Neutrophil (primary cell): ENCODE data around the gene UQCRC2.
A peak's percentile ranks its signal among the peaks of the same experiment; 100 is the strongest.

Experiments used
- H3K27ac ChIP-seq: fragments of 200-600 bp; sonication (generic); 2 replicates; pipeline ENCODE4 v1.5.1; 2016; ENCODE audit warnings: mild to moderate bottlenecking, moderate library complexity
- H3K27me3 ChIP-seq: fragments of 200-600 bp; sonication (generic); 2 replicates; pipeline ENCODE4 v1.6.0; 2016; ENCODE audit warnings: mild to moderate bottlenecking
- H3K36me3 ChIP-seq: fragments of 200-600 bp; sonication (generic); 2 replicates; pipeline ENCODE4 v1.5.1; 2017
- H3K4me1 ChIP-seq, 2 experiments: fragments of 200-600 bp in 1 of 2; sonication (generic) in 1 of 2; 1 replicate in 1 of 2; 2 replicates in 1 of 2; pipeline versions ENCODE4 v1.5.1 to v1.6.1; 2013 to 2016; ENCODE audit warnings: low read depth in 1 of 2, low read length in 1 of 2, mild to moderate bottlenecking in 1 of 2, moderate library complexity in 1 of 2; ENCODE audit not compliant: control insufficient read depth in 1 of 2, insufficient read depth in 1 of 2
- H3K4me3 ChIP-seq, 2 experiments: fragments of 200-600 bp in 1 of 2; sonication (generic) in 1 of 2; 1 replicate in 1 of 2; 2 replicates in 1 of 2; pipeline ENCODE4 v1.5.1; 2013 to 2016; ENCODE audit warnings: low read depth in 1 of 2, low read length in 1 of 2, mild to moderate bottlenecking in 1 of 2, moderate library complexity in 1 of 2
- H3K9me3 ChIP-seq: fragments of 200-600 bp; sonication (generic); 2 replicates; pipeline ENCODE4 v1.5.1; 2016
- TF ChIP-seq, protein P1 (sequence below): fragments of 200-600 bp; sonication (generic); IDR thresholded peaks from 2 replicates; pipeline ENCODE4 v1.5.1; 2016; ENCODE audit warnings: antibody characterized with exemption

Gene UQCRC2

DNA sequence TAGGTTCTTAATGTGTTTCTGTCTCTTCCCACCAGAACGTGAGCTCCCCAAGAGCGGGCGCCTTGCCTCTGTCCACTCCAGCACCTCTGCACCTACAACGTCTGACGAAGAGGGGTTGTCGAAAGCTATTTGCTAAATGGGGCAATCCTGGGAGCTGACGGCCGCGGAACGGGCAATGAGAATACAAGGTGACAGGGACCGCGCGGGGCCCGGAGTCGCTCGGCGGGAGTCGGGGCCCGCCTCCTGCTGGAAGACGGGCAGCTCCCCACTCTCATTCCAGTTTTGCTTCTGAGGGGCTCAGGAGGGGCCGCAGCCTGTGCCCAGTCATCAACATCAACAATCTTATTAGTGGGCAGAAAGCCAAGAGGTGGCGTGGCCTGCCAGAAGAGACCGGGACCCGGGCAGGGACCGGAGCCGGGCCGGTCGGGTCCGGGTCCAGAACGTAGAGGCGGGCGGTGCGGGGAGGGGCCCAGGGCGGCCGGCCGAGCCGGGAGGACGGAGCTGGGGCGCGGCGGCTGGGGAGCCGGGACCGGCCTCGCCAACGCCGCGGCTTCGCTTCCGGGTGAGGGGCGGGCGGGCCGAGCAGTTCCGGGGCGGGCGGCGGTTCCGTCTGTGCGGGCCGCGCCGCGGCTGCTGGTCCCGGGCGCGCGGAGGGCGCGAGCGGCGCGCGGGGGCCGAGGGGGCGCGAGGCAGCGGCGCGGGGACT, 54.5 kb downstream of the UQCRC2 start, which contains the start of gene MOSMO:
TSS of gene MOSMO (plus strand) at position 603 of the 706 bp plus-strand sequence. CDS start 191 bp downstream, outside the sequence.
- Histone ChIP-seq H3K4me3 (peak within 1 kb of the TSS; percentile 84 to 89), H3K27ac (peak within 1 kb of the TSS; percentile 59), H3K4me1 (peaks cover 19 to 21% of the 10 kb centered on the region in 2 experiments)

DNA sequence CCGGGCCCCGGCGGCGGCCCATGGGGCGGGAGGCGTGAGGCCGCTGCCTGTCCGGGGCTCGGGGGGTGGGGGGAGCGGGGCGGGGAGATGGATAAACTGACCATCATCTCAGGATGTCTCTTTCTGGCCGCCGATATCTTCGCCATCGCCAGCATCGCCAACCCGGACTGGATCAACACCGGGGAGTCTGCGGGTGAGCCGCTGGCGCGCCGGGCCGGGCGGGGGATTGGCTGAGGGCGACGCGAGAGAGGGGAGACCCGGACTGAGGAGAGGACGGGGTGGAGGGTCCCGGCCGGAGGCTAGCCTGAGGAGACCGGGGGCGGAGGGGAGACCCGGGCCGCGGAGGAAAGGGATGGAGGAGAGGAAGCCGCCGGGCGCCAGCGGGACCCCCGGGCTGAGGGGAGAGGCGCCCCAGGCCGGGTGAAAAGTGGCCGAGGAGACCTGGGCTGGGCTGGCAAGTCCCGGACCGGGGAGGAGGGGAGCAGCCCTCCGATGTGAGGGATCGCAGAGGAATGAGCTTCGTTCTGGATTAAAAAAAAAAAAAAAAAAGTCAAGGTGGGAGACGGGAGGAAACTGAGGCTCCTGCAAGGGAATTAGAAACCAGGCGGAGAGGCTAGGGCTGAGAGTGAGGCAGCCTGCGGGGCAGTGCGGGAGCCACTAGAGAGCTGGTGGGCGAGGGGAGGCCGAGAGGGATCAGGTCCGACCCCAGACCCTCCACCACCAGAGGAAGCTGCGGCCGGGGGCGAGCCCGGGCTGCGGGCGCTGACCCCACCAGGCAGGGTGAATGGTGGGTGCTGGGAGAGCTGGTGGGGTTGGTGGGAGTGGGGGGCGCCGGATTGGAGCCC, 55.3 kb downstream of the UQCRC2 start:
- Histone ChIP-seq H3K27me3 (peaks cover 47% of the 10 kb centered on the region), H3K4me3 (peak overlapping the region; percentile 67 to 89), H3K9me3 (no peaks in the 10 kb centered on the region), H3K36me3 (no peaks in the 10 kb centered on the region), H3K4me1 (peaks cover 19 to 21% of the 10 kb centered on the region in 2 experiments), H3K27ac (no peak overlapping the region)
- TF ChIP-seq, protein P1, sequence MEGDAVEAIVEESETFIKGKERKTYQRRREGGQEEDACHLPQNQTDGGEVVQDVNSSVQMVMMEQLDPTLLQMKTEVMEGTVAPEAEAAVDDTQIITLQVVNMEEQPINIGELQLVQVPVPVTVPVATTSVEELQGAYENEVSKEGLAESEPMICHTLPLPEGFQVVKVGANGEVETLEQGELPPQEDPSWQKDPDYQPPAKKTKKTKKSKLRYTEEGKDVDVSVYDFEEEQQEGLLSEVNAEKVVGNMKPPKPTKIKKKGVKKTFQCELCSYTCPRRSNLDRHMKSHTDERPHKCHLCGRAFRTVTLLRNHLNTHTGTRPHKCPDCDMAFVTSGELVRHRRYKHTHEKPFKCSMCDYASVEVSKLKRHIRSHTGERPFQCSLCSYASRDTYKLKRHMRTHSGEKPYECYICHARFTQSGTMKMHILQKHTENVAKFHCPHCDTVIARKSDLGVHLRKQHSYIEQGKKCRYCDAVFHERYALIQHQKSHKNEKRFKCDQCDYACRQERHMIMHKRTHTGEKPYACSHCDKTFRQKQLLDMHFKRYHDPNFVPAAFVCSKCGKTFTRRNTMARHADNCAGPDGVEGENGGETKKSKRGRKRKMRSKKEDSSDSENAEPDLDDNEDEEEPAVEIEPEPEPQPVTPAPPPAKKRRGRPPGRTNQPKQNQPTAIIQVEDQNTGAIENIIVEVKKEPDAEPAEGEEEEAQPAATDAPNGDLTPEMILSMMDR = no peak

More for the DNA sequence above, 54.5 kb downstream of the UQCRC2 start, which contains the start of gene MOSMO:
- H3K27me3 ChIP-seq = peaks cover 51% of the 10 kb centered on the region
- no peaks in the 10 kb centered on the region for H3K36me3 ChIP-seq
- TF ChIP-seq, protein P1 = no peak
- no peaks in the 10 kb centered on the region for H3K9me3 ChIP-seq

DNA sequence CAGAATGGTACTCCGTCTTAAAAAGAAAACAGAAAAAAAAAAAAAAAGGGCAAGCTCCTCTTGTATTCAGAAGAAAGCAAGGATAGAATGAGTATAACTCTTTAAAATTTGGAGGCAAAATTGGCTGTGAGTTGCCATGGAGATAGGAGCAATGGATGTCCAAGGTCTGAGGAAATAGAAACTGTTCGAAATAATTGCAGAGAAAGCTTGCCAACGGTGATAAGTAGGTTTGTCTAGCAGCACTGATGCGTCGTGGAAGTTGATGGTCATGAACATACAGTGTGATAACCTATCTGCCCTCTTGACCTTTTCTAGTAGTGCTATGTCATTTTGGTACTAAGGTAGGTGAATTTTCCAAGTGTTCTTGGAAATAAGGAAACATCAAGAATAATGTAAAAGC, 57.7 kb downstream of the UQCRC2 start:
- no peak overlapping the region for H3K27ac ChIP-seq
- no peak overlapping the region for H3K4me3 ChIP-seq
- H3K4me1 ChIP-seq = peaks cover 19 to 21% of the 10 kb centered on the region in 2 experiments
- TF ChIP-seq, protein P1 = no peak
- no peaks in the 10 kb centered on the region for H3K36me3 ChIP-seq
- H3K27me3 ChIP-seq = peaks cover 25% of the 10 kb centered on the region
- no peaks in the 10 kb centered on the region for H3K9me3 ChIP-seq

DNA sequence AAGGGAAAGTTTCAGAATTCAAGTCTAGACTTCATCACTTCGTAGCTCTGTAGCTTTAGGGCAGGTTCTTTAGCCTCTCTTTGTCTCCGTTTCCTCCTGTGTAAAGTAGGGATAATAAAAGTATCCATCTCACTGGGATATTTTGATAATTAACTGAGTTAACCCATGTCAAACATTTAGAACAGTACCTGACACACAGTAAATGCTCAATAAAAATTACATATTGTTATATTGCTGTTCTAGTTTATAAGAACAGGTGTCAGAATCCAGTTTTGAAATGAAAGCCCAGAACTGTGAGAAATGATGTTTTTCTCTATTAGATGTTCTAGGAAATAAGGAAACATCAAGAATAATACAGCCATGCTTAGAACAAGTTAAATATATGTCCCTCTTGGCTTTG, 59.1 kb downstream of the UQCRC2 start:
- peaks cover 13% of the 10 kb centered on the region for H3K27me3 ChIP-seq
- H3K4me3 ChIP-seq = no peak overlapping the region
- TF ChIP-seq, protein P1 = no peak
- peaks cover 22 to 24% of the 10 kb centered on the region in 2 experiments for H3K4me1 ChIP-seq
- H3K36me3 ChIP-seq = no peaks in the 10 kb centered on the region
- no peak overlapping the region for H3K27ac ChIP-seq
- no peaks in the 10 kb centered on the region for H3K9me3 ChIP-seq

DNA sequence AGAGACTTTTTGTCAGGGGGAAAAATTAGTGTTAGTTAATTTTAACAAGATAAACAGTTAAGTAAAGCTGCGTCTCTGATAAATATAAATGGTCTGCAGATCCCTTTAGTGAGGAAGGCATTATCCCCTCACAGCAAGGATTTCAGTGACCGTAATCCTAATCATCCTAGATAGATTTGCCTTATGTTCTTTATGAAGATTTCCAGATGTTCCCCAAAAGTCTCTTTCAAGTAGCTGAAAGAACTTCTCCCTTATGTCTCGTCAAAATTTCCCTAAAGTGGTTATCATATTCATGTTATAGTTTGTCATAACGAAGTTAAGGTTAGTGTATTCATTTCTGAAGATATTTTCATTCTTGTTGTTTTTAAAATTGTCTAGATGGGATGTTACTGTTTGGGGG, 60.3 kb downstream of the UQCRC2 start:
- H3K27me3 ChIP-seq = peaks cover 10% of the 10 kb centered on the region
- no peaks in the 10 kb centered on the region for H3K36me3 ChIP-seq
- no peak overlapping the region for H3K27ac ChIP-seq
- H3K4me1 ChIP-seq = peaks cover 19 to 29% of the 10 kb centered on the region in 2 experiments
- TF ChIP-seq, protein P1 = no peak
- no peaks in the 10 kb centered on the region for H3K9me3 ChIP-seq
- H3K4me3 ChIP-seq = no peak overlapping the region
